ENCODE measurements around the gene RNASEH2B. TPM values are rescaled to one million over a fixed set of nuclear protein-coding genes. Genes with fewer than 3 reads are reported as not detected.

RNASEH2B gene
- total RNA-seq, 1 experiment from 2014 or later = 80.7 TPM

DNA sequence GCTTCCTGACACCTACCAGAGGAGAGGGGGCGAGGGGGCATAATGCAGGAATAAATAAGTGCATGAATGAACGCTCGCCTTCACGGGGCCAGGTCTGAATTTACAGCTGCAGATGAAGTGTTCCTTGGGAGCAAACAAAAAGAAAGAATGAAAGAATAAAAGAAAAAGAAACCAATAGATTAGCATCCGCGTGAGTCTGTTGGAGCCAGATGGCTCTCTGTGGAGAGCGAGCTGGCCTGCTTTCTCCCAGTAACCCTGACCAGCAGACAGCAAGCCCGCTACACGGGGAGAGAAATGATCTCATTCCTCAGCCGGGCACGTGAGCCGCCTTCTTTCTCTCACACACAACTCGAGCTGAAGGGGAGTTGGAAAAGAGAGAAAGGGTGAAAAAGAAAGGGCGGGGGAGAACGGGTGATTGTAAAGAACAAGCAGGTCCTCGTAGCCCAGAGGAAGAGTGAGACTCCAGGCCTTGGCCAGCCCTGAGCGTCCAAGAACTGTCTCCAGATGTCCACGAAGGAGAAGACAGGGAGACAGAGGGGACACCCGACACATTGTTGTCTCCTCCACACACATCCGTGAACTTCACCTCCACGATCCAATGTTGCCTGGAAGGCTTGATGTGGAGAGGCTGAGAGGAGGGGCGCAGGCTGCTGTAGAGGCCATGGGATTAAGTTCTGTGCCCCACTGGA is 81.4 kb downstream of the RNASEH2B start:
- no peak for DNase-seq (ENCODE audit: low spot score)
- intact Hi-C loops (cut with micrococcal nuclease; ENCODE audit: unreplicated experiment) = no loop called here
- TF ChIP-seq EZH2 (IDR thresholded peaks at IDR 0.05; ENCODE audit: borderline replicate concordance, low read depth, low read length, poor library complexity, severe bottlenecking) (no peak), CTCF (conservative IDR thresholded peaks at IDR 0.05; ENCODE audit: low read depth, low read length) (no peak)
- no TSS peak for BruUV-seq (replicated peaks)
- H3K27ac ChIP-seq (ENCODE audit: low read depth, low read length, poor library complexity, severe bottlenecking) = no peak overlapping the region
- CTCF ChIA-PET = no interaction called here
- no peaks in the 10 kb centered on the region for H3K27me3 ChIP-seq (replicated peaks; ENCODE audit: insufficient read depth, low read depth, low read length, poor library complexity)
- no peak overlapping the region for H3K4me3 ChIP-seq (ENCODE audit: low read depth, low read length, poor library complexity, severe bottlenecking)
- H3K9me3 ChIP-seq (ENCODE audit: low read depth, low read length, poor library complexity, severe bottlenecking) = no peaks in the 10 kb centered on the region
- POLR2A ChIA-PET (ENCODE audit: low non-redundant PET) = no interaction called here
- H3K36me3 ChIP-seq (ENCODE audit: insufficient read depth, low read length, poor library complexity, severe bottlenecking) = no peaks in the 10 kb centered on the region
- peaks cover 13% of the 10 kb centered on the region for H3K4me1 ChIP-seq (ENCODE audit: insufficient read depth, low read length, poor library complexity, severe bottlenecking)

DNA sequence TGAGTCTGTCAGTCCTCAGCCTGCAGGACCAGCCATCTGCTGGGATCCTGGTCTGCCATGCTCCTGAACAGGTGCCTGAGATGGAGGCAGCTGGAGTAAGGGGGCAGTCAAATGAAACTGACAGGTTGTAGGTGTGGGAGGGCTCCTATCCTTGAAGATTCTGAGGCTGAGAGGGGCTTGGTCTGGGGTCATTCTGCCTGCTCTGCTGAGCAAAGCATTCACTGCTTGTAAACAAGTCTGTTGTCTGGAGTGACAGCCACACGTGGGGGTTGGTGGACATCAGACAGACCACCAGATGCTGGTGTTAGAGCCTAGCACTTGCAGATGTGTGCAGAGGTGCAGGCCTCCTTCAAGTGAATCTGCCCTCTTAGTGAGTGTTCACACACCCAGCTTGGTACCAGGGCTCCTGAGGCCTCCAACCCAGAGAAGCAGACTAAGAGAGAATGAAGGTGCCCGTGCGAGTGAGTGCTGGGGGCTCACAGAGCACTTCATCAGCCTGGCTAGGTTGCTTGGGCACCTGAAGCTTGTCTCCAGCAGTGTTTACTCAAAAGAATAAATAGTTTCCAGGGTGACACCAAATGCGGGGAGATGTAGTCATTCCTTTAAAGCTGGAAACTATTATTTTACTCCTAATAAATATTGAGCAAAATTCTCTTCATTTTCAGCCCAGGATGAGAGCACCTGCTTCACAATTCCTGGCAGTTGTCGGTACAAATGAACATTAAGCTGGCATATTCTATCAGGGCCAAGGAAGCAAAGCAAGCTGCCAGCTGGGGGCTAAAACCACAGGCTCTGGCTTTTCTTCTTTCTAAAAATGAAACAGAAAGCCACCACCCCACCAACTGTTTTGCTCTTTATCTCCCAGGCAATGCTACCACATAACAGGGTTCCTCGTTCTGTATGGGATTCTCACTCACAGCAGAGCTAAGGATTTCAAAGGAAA is 82.3 kb downstream of the RNASEH2B start:
- no peaks in the 10 kb centered on the region for H3K9me3 ChIP-seq (ENCODE audit: low read depth, low read length, poor library complexity, severe bottlenecking)

GRCh38 chr13:50993371-50993770 is 83.8 kb downstream of the RNASEH2B start:
- no TSS peak for BruUV-seq (replicated peaks)
- no peak for DNase-seq (ENCODE audit: low spot score)
- Histone ChIP-seq H3K4me1 (ENCODE audit: insufficient read depth, low read length, poor library complexity, severe bottlenecking) (peaks cover 19% of the 10 kb centered on the region), H3K36me3 (ENCODE audit: insufficient read depth, low read length, poor library complexity, severe bottlenecking) (no peaks in the 10 kb centered on the region), H3K9me3 (ENCODE audit: low read depth, low read length, poor library complexity, severe bottlenecking) (no peaks in the 10 kb centered on the region), H3K27me3 (replicated peaks; ENCODE audit: insufficient read depth, low read depth, low read length, poor library complexity) (no peaks in the 10 kb centered on the region), H3K27ac (ENCODE audit: low read depth, low read length, poor library complexity, severe bottlenecking) (no peak overlapping the region), H3K4me3 (ENCODE audit: low read depth, low read length, poor library complexity, severe bottlenecking) (no peak overlapping the region)
- POLR2A ChIA-PET (ENCODE audit: low non-redundant PET) = no interaction called here
- intact Hi-C loops (cut with micrococcal nuclease; ENCODE audit: unreplicated experiment) = no loop called here
- CTCF ChIA-PET = no interaction called here
- TF ChIP-seq EZH2 (IDR thresholded peaks at IDR 0.05; ENCODE audit: borderline replicate concordance, low read depth, low read length, poor library complexity, severe bottlenecking) = no peak
- no peak for TF ChIP-seq CTCF (conservative IDR thresholded peaks at IDR 0.05; ENCODE audit: low read depth, low read length)

More for the DNA sequence above, 82.3 kb downstream of the RNASEH2B start:
- no peaks in the 10 kb centered on the region for H3K27me3 ChIP-seq (replicated peaks; ENCODE audit: insufficient read depth, low read depth, low read length, poor library complexity)
- H3K27ac ChIP-seq (ENCODE audit: low read depth, low read length, poor library complexity, severe bottlenecking) = no peak overlapping the region
- TF ChIP-seq CTCF (conservative IDR thresholded peaks at IDR 0.05; ENCODE audit: low read depth, low read length) (no peak), EZH2 (IDR thresholded peaks at IDR 0.05; ENCODE audit: borderline replicate concordance, low read depth, low read length, poor library complexity, severe bottlenecking) (no peak)
- BruUV-seq (replicated peaks) = no TSS peak
- intact Hi-C loops (cut with micrococcal nuclease; ENCODE audit: unreplicated experiment) = no loop called here
- POLR2A ChIA-PET (ENCODE audit: low non-redundant PET) = no interaction called here
- H3K36me3 ChIP-seq (ENCODE audit: insufficient read depth, low read length, poor library complexity, severe bottlenecking) = no peaks in the 10 kb centered on the region
- H3K4me1 ChIP-seq (ENCODE audit: insufficient read depth, low read length, poor library complexity, severe bottlenecking) = peaks cover 19% of the 10 kb centered on the region
- DNase-seq (ENCODE audit: low spot score) = no peak
- no peak overlapping the region for H3K4me3 ChIP-seq (ENCODE audit: low read depth, low read length, poor library complexity, severe bottlenecking)
- CTCF ChIA-PET = no interaction called here
